ENCODE measurements around the gene XRRA1.

Gene XRRA1

GRCh38 chr11:74937696-74938475 is 11.0 kb downstream of the XRRA1 start:
- no peak for TF ChIP-seq CTCF (IDR thresholded peaks at IDR 0.05; ENCODE audit: insufficient read depth, low read length, poor library complexity, severe bottlenecking)
- peaks cover 10% of the 10 kb centered on the region for H3K36me3 ChIP-seq (ENCODE audit: control insufficient read depth, insufficient read depth, low read length)
- no peak for DNase-seq (ENCODE audit: extremely low read depth, insufficient read length)
- no peaks in the 10 kb centered on the region for H3K27me3 ChIP-seq (replicated peaks; ENCODE audit: control insufficient read depth, insufficient read depth, low read length)
- no peak overlapping the region for H3K4me3 ChIP-seq (replicated peaks; ENCODE audit: low read depth, low read length)

GRCh38 chr11:74936976-74937375 is 11.9 kb downstream of the XRRA1 start:
- Histone ChIP-seq H3K27me3 (replicated peaks; ENCODE audit: control insufficient read depth, insufficient read depth, low read length) (no peaks in the 10 kb centered on the region), H3K4me3 (replicated peaks; ENCODE audit: low read depth, low read length) (no peak overlapping the region), H3K36me3 (ENCODE audit: control insufficient read depth, insufficient read depth, low read length) (peaks cover 7% of the 10 kb centered on the region)
- no peak for DNase-seq (ENCODE audit: extremely low read depth, insufficient read length)
- TF ChIP-seq CTCF (IDR thresholded peaks at IDR 0.05; ENCODE audit: insufficient read depth, low read length, poor library complexity, severe bottlenecking): no peak

- H3K36me3 ChIP-seq (ENCODE audit: control insufficient read depth, insufficient read depth, low read length): peaks cover 7% of the 10 kb centered on the region
- DNase-seq (ENCODE audit: extremely low read depth, insufficient read length): no peak
- TF ChIP-seq CTCF (IDR thresholded peaks at IDR 0.05; ENCODE audit: insufficient read depth, low read length, poor library complexity, severe bottlenecking): no peak
- H3K4me3 ChIP-seq (replicated peaks; ENCODE audit: low read depth, low read length): no peak overlapping the region
- H3K27me3 ChIP-seq (replicated peaks; ENCODE audit: control insufficient read depth, insufficient read depth, low read length): no peaks in the 10 kb centered on the region
Observed at GRCh38 chr11:74936087-74936486, 12.8 kb downstream of the XRRA1 start.

GRCh38 chr11:74935285-74935684 is 13.6 kb downstream of the XRRA1 start:
- Histone ChIP-seq H3K27me3 (replicated peaks; ENCODE audit: control insufficient read depth, insufficient read depth, low read length) (no peaks in the 10 kb centered on the region), H3K4me3 (replicated peaks; ENCODE audit: low read depth, low read length) (no peak overlapping the region), H3K36me3 (ENCODE audit: control insufficient read depth, insufficient read depth, low read length) (peaks cover 3% of the 10 kb centered on the region; the same call in 1 of the 2 replicates)
- DNase-seq (ENCODE audit: extremely low read depth, insufficient read length): no peak
- TF ChIP-seq CTCF (IDR thresholded peaks at IDR 0.05; ENCODE audit: insufficient read depth, low read length, poor library complexity, severe bottlenecking): no peak

- H3K27me3 ChIP-seq (replicated peaks; ENCODE audit: control insufficient read depth, insufficient read depth, low read length): no peaks in the 10 kb centered on the region
- DNase-seq (ENCODE audit: extremely low read depth, insufficient read length): no peak
- no peak overlapping the region for H3K4me3 ChIP-seq (replicated peaks; ENCODE audit: low read depth, low read length)
- TF ChIP-seq CTCF (IDR thresholded peaks at IDR 0.05; ENCODE audit: insufficient read depth, low read length, poor library complexity, severe bottlenecking): no peak
- H3K36me3 ChIP-seq (ENCODE audit: control insufficient read depth, insufficient read depth, low read length): peaks cover 3% of the 10 kb centered on the region; the same call in 1 of the 2 replicates
Observed at GRCh38 chr11:74933765-74934164, 15.1 kb downstream of the XRRA1 start.
